ENCODE results near the gene KLHDC8B. TPM values are rescaled to one million over a fixed set of nuclear protein-coding genes. Genes with fewer than 3 reads are reported as not detected.
A peak's percentile ranks its signal among the peaks of the same experiment; 100 is the strongest.

KLHDC8B gene
- total and polyA plus RNA-seq, 10 of the 15 experiments (the other 5 are each of a cell fraction or from before 2014, with no cell fraction given): 0.31 to 1.5 (median 0.85) TPM; not detected in 1

GRCh38 chr3:49171119-49171774 is at the start of gene KLHDC8B (continued):
- TF ChIP-seq IRF3 (IDR thresholded peaks at IDR 0.05) (no peak), RAD51 (IDR thresholded peaks at IDR 0.05) (no peak), USF1 (IDR thresholded peaks at IDR 0.05; ENCODE audit: borderline replicate concordance, extremely low read length, insufficient read depth, low read depth, low read length) (no peak), TCF3 (IDR thresholded peaks at IDR 0.05; ENCODE audit: borderline replicate concordance, insufficient read depth, low read depth, low read length) (no peak), NR2F1 (conservative IDR thresholded peaks at IDR 0.05) (peak; percentile 55), RFX5 (IDR thresholded peaks at IDR 0.05; ENCODE audit: low read depth, low read length) (no peak), CEBPZ (IDR thresholded peaks at IDR 0.05; ENCODE audit: low read depth, low read length) (no peak), NR2C2 (IDR thresholded peaks at IDR 0.05; ENCODE audit: borderline replicate concordance, control insufficient read depth, insufficient read length, low read depth) (no peak), WRNIP1 (IDR thresholded peaks at IDR 0.05; ENCODE audit: borderline replicate concordance, low read depth, low read length) (no peak), TARDBP (IDR thresholded peaks at IDR 0.05; ENCODE audit: borderline replicate concordance) (no peak), NRF1 (conservative IDR thresholded peaks at IDR 0.05; ENCODE audit: low read depth, low read length) (no peak), SMAD5 (IDR thresholded peaks at IDR 0.05; ENCODE audit: low read depth) (no peak), SP1 (IDR thresholded peaks at IDR 0.05; ENCODE audit: low read depth, low read length) (no peak), BHLHE40 (IDR thresholded peaks at IDR 0.05; ENCODE audit: borderline replicate concordance in 1 of 2, low read depth in 2 of 2, low read length in 1 of 2) (no peak; a peak in 1 of 4 replicates), CBFB (IDR thresholded peaks at IDR 0.05; ENCODE audit: low read depth) (no peak), EZH2 (IDR thresholded peaks at IDR 0.05; ENCODE audit: borderline replicate concordance, control insufficient read depth, low read depth, low read length) (no peak), MTA2 (IDR thresholded peaks at IDR 0.05; ENCODE audit: low read depth) (no peak), CTCF (IDR thresholded peaks at IDR 0.05 in 2 of 3, conservative IDR thresholded peaks at IDR 0.05 in 1 of 3; ENCODE audit: control insufficient read depth in 2 of 3, extremely low read depth in 1 of 3, insufficient read depth in 1 of 3, low read depth in 3 of 3, low read length in 3 of 3) (peak; percentile 93 to 96 (median 96)), MYC (IDR thresholded peaks at IDR 0.05; ENCODE audit: insufficient read depth, insufficient read length, insufficient replicate concordance, low read length, severe bottlenecking) (no peak), ZNF384 (IDR thresholded peaks at IDR 0.05; ENCODE audit: borderline replicate concordance, low read depth, low read length) (no peak), POLR2AphosphoS2 (IDR thresholded peaks at IDR 0.05; ENCODE audit: low read depth, low read length) (no peak), CEBPB (IDR thresholded peaks at IDR 0.05; ENCODE audit: borderline replicate concordance in 1 of 2, low read depth in 2 of 2, low read length in 2 of 2) (no peak), ZNF622 (IDR thresholded peaks at IDR 0.05) (no peak)

Data from GM12878 (cell line).